GM10847 (cell line): ENCODE results near the gene CCDC39.
A peak's percentile ranks its signal among the peaks of the same experiment; 100 is the strongest.

Experiments used
- POLR2A ChIP-seq: IDR thresholded peaks from 2 replicates; pipeline ENCODE4 v1.6.1; 2011; ENCODE audit not compliant: insufficient read length; ENCODE audit errors: extremely low read depth

Gene CCDC39

DNA sequence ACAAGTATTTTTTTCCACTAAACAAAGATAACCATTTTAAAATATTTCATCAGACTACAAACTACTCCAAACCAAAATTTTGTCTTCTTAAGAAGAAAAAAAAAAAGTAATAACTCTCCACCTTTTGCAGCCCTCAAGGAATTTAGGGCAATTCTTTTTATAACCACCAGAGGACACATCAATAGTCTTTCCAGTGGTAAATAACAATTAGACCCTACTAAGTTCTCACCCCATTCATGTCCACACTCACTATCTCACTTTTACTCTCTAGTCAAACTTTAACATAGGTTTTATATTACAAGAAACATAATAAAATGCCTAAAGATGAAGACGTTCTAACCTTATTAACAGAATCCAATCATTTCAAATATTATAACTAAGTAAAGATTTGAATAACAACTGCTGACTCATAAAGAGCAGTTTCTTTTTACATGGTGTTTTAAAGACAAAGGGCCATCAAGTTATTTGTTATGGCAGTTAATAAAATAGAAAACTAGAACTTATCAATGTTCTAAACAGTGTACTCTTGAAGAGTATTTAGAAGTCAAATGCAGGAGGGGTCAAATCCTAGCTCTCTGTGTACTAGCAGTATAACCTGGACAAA lies 33.0 kb downstream of the CCDC39 start:
- TF ChIP-seq POLR2A = no peak

DNA sequence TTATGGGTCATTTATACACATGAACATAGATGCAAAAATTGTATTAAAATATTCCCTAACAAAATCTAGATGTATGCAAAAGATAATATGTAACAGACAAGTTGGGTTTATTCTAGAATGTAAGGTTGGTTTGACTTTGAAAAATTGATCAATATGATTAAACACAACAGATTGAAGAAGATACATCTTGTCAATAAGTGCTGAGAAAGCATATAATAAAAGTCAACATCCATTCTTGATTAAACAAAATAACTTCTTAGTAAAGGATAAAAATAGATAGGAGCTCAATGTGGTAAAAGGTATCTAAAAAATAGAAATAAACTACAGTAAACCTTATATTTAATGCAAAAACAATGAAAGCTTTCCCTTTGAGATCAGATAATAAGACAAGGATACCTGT lies 38.3 kb downstream of the CCDC39 start:
- TF ChIP-seq POLR2A = no peak

DNA sequence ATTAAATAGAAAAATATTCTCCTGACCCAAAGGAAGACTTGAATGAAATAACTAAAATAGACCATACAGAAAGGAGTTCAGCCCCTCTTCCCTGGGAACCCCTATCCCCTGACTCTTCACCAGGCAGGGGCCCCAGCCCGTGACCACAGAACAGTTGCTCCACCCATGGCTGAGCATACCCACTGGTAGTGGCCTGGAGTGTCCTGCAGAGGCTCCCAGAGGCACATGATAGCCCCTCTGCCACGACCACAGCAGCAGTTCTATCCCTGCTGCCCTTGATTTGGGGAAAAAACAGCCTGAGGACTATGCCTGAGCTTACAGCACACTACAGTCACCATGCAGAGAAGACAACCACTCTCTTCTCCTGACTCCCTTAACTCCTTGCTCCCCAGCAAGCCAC lies 45.6 kb downstream of the CCDC39 start:
- TF ChIP-seq POLR2A = no peak

DNA sequence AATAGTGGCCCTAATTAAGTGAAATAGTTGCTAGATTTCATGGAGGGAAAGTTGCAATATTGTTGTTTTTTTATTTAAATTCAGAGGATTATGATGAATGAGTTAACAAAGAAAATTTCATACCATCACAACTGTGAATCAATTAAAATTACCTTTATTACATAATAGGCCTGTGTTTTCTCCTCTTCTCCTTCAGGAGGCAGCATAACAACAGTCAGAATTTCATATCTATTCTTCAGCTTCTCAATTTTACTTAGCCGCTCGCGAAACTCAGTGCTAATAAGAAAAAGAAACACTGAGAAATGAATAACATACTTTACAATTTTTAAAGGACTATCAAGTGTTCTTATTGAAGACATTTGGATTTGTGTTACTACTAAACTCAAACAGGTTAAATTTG lies 48.0 kb downstream of the CCDC39 start:
- no peak for TF ChIP-seq POLR2A

DNA sequence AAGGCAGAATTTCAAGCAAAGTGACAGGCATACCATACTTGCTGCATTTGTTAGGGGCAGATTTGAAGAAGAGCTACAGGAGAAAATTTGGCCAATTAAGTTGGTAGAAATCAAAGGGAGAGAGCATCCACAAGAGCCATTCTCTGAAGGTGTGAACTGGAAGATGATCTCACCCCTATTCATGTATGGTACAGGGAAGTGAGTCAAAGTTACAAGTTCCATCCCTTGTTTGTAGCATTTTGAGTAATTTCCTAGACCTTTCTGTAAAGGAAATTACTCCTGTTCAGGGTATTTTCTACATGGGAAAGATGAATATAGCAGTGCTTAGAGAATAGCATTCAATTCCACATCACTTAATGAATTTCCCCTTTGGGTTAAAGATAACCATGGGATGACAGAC lies 48.9 kb downstream of the CCDC39 start:
- TF ChIP-seq POLR2A = no peak

DNA sequence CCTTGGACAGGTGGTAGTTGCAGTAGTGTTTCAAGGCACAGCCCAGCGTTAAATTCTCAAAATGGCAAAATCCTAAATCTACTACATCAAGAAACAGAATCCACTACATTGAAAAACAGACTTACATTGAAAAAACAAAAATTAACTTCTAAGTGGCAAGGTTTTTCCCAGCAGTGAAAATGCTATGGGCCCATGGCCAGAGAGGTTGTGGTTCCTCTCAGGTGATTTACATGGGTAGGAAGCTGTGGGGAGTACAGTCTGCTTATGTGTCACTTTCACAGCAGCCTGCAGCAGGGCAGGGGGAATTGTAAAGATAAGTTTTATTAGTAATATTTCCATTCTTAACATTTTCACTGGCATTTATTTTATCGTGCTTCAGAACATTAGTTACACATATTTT lies 52.4 kb downstream of the CCDC39 start:
- TF ChIP-seq POLR2A = no peak

DNA sequence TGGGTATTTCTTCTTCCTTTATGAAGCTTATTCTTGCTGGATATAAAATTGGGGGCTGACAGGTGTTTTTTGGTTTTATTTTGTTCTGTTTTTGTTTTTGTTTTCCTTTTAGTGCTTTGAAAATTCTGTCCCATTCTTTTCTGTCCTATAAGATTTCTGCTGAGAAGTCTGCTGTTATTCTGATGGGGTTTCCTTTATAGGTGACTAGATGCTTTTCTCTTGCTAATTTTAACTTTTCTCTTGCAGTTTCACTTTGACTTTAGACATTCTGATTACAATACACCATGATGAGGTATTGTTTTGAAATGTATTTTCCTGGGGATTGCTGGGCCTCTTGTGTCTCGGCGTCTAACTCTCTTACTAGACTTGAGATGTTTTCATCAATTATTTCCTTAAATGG lies 54.6 kb downstream of the CCDC39 start:
- TF ChIP-seq POLR2A = no peak

DNA sequence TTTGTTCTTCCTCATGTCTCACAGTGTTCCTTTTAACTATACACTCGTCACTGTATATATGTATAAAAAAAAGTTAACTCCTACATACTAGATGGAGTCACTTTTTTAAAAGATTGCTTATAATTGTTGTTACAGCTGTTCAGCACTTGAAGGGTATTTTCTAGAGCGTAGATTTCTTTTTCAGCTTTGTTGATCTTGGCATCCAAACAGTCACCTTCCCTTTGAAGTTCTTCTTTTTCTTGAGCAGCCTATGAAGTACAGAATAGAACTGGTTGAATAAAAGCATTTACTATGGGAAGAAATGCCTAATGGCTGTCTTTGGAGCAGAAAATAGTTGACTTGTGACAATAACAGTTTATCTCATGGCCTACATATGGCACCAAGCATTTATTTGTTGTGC lies 59.6 kb downstream of the CCDC39 start:
- TF ChIP-seq POLR2A = no peak

DNA sequence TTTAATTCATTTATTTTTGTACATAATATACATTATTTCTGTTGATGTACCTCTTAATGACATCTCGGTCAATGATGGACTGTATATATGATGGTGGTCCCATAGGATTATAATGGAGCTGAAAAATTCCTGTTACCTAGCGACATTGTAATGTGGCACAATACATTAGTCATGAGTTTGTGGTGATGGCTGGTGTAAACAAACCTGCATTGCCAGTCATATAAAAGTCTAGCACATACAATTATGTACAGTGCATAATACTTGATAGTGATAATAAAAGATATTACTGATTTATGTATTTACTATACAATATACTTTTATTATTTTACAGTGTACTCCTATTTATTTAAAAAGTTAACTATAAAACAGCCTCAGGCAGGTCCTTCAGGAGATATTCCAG lies 62.2 kb downstream of the CCDC39 start:
- TF ChIP-seq POLR2A = no peak

DNA sequence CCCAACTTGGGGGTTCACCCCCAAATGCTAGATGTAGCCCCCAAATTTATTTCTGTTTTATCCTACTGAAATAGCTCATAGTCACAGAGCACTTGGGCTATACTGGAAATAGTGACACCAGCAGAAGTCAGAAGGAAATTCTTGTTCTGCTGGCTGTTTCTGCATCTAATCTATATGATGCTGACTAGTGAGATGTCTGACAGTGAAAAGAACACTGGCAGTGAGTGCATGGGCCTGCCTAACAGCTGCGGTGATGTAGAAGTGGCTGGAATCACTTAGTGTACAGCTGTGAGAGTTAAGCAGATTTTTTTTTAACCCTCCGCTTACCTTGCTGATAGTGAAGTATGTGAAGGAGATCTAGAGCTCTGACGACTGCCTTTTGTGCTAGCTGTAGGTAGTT lies 63.3 kb downstream of the CCDC39 start:
- no peak for TF ChIP-seq POLR2A

DNA sequence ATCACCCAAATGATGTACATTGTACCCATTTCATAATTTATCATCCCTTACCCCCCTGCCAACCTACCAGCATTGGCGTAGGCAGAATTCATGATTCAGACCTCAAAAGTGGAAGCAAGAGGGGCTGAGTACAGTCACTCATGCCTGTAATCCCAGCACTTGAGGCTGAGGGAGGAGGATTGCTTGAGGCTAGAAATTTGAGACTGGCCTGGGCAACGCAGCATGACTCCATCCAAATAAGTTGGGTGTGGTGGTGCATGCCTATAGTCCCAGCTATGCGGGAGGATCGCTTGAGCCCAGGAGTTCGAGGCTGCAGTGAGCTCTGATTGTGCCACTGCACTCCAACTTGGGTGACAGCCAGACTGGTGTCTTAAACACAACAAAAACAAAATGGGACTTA lies 66.9 kb downstream of the CCDC39 start:
- no peak for TF ChIP-seq POLR2A

DNA sequence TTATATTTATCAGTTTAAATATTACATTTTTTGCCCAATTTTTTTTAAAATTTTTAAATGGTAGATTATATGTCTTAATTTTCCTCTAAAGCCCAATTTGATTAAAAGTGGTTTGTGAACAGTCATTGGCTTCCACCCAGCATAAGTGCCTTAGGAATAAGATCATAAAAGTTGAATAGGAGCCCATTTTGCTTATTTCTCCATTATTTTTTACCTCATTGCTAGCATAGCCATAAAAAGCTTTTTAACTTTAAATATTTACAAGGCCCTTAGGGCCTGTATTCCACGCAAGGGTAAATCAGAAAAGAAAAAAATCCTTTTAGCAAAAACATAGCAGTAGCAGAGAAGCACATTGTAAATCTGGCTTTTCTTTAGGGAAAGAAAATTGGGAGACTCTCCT lies 68.3 kb downstream of the CCDC39 start:
- no peak for TF ChIP-seq POLR2A

DNA sequence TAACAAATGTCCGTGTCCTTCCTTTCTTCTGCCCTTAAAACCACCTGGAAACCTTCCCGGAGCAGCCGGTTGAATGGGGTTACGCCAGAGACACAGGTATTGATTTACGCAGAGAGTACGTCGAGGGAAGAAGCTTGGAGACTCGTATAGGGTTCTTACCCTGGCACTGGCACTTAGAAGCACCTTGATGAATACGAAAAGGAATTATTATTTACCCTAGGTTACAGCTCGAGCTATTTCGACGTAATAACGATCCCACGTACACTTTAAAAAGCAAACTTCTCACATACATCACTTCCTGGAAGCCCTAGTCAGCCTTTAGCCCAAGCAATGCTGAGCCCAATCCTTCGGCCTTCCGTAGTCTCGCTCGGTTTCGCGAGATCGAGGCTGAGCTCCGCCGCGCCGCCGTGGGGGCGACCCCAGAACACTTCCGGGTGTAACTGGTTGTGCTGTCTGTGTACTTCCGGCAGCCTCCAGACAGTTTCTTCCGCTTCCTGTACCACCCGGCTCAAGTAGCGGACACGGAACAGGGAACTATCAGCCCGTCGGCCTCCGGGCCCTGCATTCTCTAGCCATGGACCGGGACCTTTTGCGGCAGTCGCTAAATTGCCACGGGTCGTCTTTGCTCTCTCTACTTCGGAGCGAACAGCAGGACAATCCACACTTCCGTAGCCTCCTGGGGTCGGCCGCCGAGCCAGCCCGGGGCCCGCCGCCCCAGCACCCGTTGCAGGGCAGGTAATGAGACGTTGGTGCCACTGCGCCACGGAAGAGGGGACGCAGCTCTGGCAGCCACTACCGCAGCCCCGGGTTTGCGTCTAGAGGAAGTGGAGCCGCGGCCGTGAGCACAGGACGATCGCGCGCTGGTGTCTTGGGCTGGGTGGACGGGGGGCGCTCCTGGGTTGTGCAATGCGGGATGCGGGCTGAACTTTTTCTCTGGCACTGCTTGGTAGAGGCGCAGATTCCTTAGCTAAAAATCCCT lies 77.3 kb downstream of the CCDC39 start, which contains the start of gene TTC14:
TSS of gene TTC14 (plus strand) at position 476 of the 979 bp plus-strand sequence. CDS start at position 575, 99 bp downstream.
- TF ChIP-seq POLR2A = peak; percentile 85

DNA sequence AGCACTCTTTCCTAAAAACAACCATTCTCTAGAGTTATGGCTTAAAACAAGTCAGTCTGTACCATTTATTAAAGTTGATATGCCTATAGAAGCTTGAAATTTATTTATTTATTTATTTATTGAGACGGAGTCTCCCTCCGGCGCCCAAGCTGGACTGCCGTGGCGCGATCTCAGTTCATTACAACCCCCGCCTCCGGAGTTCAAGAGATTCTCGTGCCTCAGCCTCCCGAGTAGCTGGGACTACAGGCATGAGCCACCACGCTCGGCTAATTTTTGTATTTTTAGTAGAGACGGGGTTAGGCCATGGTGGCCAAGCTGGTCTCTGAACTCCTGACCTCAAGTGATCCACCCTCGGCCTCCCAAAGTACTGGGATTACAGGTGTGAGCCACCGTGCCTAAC lies 78.8 kb downstream of the CCDC39 start:
- TF ChIP-seq POLR2A = no peak

DNA sequence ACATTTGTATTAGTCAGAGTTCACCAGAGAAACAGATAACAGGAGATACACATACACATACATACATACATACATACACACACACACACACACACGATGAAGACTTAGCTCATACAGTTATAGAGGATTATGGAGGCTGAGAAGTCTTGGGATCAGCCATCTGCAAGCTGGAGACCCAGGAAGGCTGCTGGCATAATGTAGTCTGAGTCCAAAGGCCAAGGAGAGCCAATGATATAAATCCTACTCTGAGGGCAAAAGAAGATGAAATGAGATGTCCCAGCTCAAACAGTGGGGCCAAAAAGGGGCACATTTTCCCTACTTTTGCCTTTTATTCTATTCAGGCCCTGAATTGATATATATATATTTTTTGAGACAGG lies 83.7 kb downstream of the CCDC39 start:
- no peak for TF ChIP-seq POLR2A

DNA sequence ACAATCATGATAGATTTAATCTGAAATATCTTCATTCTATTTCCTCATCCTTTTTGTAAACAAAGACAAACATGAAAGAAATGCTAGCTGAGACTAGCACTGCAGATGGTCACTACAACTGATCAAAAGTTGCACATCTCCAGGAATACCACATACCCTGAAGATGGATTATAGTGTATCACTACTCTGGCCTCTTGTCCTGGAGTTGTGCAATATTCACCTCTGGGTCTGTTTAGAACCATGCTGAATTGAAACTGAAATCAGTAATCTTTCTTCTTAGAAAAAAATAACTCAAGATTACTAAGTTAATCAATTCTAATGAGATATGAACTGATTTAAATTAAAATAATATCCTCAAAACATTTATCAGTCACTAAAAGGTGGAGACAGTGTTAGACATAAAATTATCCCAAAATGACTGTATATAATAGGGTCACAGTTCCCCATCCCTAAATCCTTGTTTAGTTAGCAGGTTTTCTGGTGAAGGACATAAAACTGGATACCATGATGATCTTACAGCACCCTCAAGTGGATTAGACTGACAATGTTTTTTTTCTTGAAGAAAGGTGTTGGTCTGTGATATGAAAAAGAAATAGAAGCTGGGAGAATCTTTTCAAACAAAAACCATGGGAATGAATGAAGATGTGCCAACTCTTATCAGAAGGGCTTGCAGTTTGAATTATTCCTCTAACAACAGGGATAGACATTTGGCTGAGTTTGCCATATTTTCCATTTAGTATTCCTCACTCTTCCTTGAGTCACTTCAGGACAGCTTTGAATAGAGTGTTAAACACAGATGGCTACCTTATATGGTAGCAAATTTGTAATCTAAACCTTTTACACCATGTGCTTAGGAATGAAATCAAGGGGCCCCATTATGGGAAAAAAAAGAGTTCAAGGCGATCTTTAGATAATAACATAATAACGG lies 84.4 kb downstream of the CCDC39 start:
- no peak for TF ChIP-seq POLR2A

DNA sequence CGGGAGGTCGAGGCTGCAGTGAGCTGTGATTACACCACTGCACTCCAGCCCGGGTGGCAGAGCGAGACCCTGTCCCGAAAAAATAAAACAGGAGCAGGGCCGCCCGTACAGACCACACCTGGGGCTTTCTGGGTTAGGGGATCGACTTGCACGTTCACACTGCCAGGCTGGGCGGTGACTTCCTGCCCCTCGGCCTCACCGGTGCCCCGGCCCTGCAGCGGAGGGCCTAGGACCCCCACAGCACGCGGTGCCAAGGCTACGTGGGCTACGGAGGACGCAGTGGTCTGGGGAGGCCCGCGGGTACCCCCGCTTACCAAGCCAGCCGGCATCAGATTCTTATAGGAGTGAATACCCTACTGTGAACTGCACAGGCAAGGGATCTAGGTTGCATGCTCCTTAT lies 88.9 kb downstream of the CCDC39 start:
- TF ChIP-seq POLR2A = no peak
